ENCODE results near the gene HS6ST3. TPM values are rescaled to one million over a fixed set of nuclear protein-coding genes. Genes with fewer than 3 reads are reported as not detected.

The HS6ST3 gene
- total RNA-seq, 1 donor, result 0.36 TPM

DNA sequence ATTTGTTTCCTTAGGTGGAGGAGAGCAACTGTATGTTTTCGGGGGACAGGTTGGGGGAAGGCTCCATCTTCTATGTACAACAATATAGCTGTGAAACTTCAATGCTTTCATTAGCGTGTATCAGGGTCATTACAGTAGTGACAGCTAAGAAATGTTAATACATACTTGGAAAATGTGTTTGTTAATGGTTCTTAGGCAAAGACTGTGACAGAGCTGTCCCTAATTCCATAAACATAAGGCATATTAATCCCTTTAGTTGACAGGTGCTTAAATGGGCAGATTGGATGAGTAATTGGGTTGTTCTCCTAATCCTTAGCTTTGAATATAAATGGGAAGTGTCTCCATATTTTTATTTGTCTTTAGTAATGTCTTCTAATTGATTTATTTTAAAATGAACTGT, 313.7 kb downstream of the HS6ST3 start:
- DNase-seq (ENCODE audit: low read depth), result no peak
- no peak overlapping the region for H3K4me3 ChIP-seq (ENCODE audit: low read depth, low read length)
- TF ChIP-seq, protein P1, sequence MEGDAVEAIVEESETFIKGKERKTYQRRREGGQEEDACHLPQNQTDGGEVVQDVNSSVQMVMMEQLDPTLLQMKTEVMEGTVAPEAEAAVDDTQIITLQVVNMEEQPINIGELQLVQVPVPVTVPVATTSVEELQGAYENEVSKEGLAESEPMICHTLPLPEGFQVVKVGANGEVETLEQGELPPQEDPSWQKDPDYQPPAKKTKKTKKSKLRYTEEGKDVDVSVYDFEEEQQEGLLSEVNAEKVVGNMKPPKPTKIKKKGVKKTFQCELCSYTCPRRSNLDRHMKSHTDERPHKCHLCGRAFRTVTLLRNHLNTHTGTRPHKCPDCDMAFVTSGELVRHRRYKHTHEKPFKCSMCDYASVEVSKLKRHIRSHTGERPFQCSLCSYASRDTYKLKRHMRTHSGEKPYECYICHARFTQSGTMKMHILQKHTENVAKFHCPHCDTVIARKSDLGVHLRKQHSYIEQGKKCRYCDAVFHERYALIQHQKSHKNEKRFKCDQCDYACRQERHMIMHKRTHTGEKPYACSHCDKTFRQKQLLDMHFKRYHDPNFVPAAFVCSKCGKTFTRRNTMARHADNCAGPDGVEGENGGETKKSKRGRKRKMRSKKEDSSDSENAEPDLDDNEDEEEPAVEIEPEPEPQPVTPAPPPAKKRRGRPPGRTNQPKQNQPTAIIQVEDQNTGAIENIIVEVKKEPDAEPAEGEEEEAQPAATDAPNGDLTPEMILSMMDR (IDR thresholded peaks at IDR 0.05; ENCODE audit: insufficient read depth, low read length), result no peak

DNA sequence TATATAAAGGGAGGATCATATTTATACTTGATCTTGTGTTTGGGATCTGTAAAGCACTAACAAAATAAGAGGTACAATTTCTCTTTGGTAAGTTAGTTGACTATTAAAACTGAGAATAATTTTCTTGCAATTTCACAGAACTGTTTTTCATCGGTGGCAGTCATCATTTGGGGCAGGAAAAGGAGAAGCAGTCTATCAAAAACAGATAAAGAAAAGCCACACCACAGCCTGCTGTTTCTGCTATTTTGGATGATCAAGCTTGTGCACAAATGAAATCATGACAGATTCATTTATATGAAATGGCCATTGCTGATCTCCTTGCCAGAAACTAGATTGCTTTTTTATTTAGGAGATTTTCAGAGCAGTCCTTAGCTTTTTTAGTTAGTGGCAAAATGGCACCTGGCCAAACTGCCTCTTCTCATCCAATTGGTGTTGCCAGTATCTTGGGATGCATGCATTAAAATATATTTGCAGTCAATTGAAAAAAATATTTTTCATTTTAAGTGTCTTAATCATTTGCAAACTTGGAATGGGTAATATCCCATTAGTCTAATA, 326.0 kb downstream of the HS6ST3 start:
- H3K4me3 ChIP-seq (ENCODE audit: low read depth, low read length), result no peak overlapping the region
- DNase-seq (ENCODE audit: low read depth), result peak; percentile 0
- TF ChIP-seq, protein P1 (IDR thresholded peaks at IDR 0.05; ENCODE audit: insufficient read depth, low read length), result no peak

DNA sequence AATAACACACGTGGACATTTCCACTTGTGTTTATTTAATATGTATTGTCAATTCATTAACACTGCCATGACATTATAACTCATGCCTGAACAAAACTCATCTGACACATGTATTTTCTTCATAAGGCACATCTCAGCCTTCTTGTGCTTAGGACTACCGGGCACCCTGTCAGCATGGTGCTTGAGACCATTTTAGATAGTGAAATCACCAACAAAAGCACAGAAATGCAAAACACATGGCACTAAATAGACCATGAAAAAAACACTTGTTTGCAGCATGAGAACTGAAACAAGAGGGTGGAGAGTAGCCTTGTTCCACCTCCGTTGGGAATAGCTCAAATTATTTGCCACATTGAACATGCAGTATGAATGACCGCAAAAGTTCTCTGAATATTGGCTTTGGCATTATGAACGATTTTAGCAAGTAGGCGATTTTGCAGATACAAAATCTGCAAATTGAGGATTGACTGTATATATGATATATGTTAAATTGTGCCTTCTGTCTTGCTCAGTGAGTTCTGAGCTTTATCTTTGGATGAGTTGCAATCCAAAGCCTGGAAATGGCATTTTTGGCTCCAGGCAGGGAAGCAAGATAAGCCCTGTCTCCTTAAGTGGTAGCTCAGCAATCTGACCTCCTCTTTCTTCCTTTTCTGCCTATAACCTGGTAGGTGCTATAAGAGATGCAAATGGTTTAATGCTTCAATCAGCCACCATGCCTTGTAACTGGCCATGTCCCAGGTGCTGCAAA, 328.2 kb downstream of the HS6ST3 start:
- no peak overlapping the region for H3K4me3 ChIP-seq (ENCODE audit: low read depth, low read length)
- TF ChIP-seq, protein P1 (IDR thresholded peaks at IDR 0.05; ENCODE audit: insufficient read depth, low read length), result no peak
- DNase-seq (ENCODE audit: low read depth), result no peak

DNA sequence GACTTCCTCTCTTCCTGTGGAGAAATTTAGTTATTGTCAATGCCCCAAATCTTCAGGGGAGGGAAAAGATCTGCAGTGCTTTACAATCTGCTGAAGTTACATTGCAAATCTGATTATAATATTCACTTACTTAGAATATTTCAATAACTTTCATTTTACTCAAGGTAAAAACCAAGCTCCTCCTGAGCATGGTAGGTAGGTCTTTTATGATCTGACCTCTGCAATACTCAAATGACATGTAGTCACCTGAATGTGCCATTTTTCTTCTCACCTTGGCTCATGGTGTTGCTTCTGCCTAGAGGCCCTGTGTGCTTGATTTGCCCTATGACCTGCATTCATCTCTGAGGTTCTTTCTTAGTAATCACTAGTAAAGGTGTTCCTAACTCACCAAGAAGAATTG, 331.4 kb downstream of the HS6ST3 start:
- TF ChIP-seq, protein P1 (IDR thresholded peaks at IDR 0.05; ENCODE audit: insufficient read depth, low read length), result no peak
- no peak for DNase-seq (ENCODE audit: low read depth)
- H3K4me3 ChIP-seq (ENCODE audit: low read depth, low read length), result no peak overlapping the region

DNA sequence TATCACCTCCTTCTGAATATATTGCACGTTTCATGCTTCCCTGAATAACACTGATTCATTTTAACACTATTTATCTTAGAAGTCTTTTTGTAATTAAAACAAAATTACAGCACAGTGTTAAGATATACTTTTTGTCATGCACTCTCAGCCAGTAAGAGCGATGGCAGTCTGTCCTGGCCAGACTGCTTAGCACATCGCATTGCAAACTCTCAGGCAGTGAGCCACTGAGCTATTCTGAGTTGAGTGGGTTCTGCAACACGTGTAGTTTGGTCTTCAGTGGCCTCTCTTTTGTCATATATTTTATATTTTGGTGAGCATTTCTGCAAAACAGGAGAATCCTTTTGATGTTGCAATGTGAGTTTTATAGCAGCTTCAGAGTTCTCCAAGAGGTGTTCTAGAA, 332.1 kb downstream of the HS6ST3 start:
- H3K4me3 ChIP-seq (ENCODE audit: low read depth, low read length), result no peak overlapping the region
- TF ChIP-seq, protein P1 (IDR thresholded peaks at IDR 0.05; ENCODE audit: insufficient read depth, low read length), result no peak
- DNase-seq (ENCODE audit: low read depth), result no peak

DNA sequence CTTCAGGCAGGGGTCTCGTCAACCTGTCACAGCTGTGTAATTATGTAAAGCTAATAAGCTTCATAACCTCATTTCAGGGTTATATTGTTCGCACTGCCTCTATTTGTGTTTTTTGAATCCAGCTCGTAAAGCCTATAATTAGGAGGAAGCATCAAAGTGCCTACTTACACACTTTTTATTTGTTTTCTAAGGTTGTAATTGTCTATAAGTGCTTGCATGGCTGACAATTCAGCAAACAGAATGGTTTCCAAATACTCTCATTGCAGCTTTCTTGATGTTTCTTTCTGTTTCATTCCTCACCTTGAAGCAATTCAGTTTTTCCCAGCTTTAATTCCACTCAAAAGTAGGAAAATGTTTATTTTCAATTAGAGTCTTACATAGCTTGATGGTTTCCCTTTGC, 336.3 kb downstream of the HS6ST3 start:
- no peak overlapping the region for H3K4me3 ChIP-seq (ENCODE audit: low read depth, low read length)
- no peak for DNase-seq (ENCODE audit: low read depth)
- TF ChIP-seq, protein P1 (IDR thresholded peaks at IDR 0.05; ENCODE audit: insufficient read depth, low read length), result no peak
